ENCODE data around the gene SNUPN.

The SNUPN gene

GRCh38 chr15:75666823-75667501, 41.4 kb upstream of the SNUPN start:
- no peak for DNase-seq (ENCODE audit: low read depth, low spot score)
- Histone ChIP-seq H3K27ac (no peak overlapping the region), H3K4me3 (no peak overlapping the region), H3K9me3 (ENCODE audit: low read depth, low read length) (no peaks in the 10 kb centered on the region), H3K36me3 (ENCODE audit: insufficient read depth, low read length) (no peaks in the 10 kb centered on the region), H3K9ac (ENCODE audit: insufficient read length) (no peak overlapping the region)
- no peak for TF ChIP-seq FOXP2 (optimal IDR thresholded peaks at IDR 0.05; ENCODE audit: control extremely low read depth, extremely low read length, insufficient read depth)
- TF ChIP-seq EZH2 (IDR thresholded peaks at IDR 0.05) = no peak
- TF ChIP-seq POLR2AphosphoS5 (IDR thresholded peaks at IDR 0.05; ENCODE audit: borderline replicate concordance, low read depth, low read length) = no peak

- no peak overlapping the region for H3K4me3 ChIP-seq
- TF ChIP-seq FOXP2 (optimal IDR thresholded peaks at IDR 0.05; ENCODE audit: control extremely low read depth, extremely low read length, insufficient read depth) (no peak), EZH2 (IDR thresholded peaks at IDR 0.05) (no peak), POLR2AphosphoS5 (IDR thresholded peaks at IDR 0.05; ENCODE audit: borderline replicate concordance, low read depth, low read length) (no peak)
- H3K9ac ChIP-seq (ENCODE audit: insufficient read length) = no peak overlapping the region
- H3K9me3 ChIP-seq (ENCODE audit: low read depth, low read length) = no peaks in the 10 kb centered on the region
- DNase-seq (ENCODE audit: low read depth, low spot score) = no peak
- no peaks in the 10 kb centered on the region for H3K36me3 ChIP-seq (ENCODE audit: insufficient read depth, low read length)
- no peak overlapping the region for H3K27ac ChIP-seq
Observed at GRCh38 chr15:75663931-75664421, 38.5 kb upstream of the SNUPN start.

- H3K36me3 ChIP-seq (ENCODE audit: insufficient read depth, low read length) = no peaks in the 10 kb centered on the region
- no peaks in the 10 kb centered on the region for H3K9me3 ChIP-seq (ENCODE audit: low read depth, low read length)
- no peak overlapping the region for H3K27ac ChIP-seq
- H3K4me3 ChIP-seq = no peak overlapping the region
- no peak overlapping the region for H3K9ac ChIP-seq (ENCODE audit: insufficient read length)
- TF ChIP-seq EZH2 (IDR thresholded peaks at IDR 0.05) = no peak
- no peak for TF ChIP-seq FOXP2 (optimal IDR thresholded peaks at IDR 0.05; ENCODE audit: control extremely low read depth, extremely low read length, insufficient read depth)
- DNase-seq (ENCODE audit: low read depth, low spot score) = no peak
Observed at GRCh38 chr15:75662823-75663519, 37.4 kb upstream of the SNUPN start.

- Histone ChIP-seq H3K9ac (ENCODE audit: insufficient read length) (no peak overlapping the region), H3K36me3 (ENCODE audit: insufficient read depth, low read length) (no peaks in the 10 kb centered on the region), H3K9me3 (ENCODE audit: low read depth, low read length) (no peaks in the 10 kb centered on the region), H3K27ac (no peak overlapping the region), H3K4me3 (no peak overlapping the region)
- TF ChIP-seq FOXP2 (optimal IDR thresholded peaks at IDR 0.05; ENCODE audit: control extremely low read depth, extremely low read length, insufficient read depth) (no peak), POLR2AphosphoS5 (IDR thresholded peaks at IDR 0.05; ENCODE audit: borderline replicate concordance, low read depth, low read length) (no peak), EZH2 (IDR thresholded peaks at IDR 0.05) (no peak)
- no peak for DNase-seq (ENCODE audit: low read depth, low spot score)
Observed at GRCh38 chr15:75661756-75662140, 36.2 kb upstream of the SNUPN start.

GRCh38 chr15:75661100-75661755, 35.7 kb upstream of the SNUPN start:
- H3K4me3 ChIP-seq = no peak overlapping the region
- H3K9me3 ChIP-seq (ENCODE audit: low read depth, low read length) = no peaks in the 10 kb centered on the region
- no peaks in the 10 kb centered on the region for H3K36me3 ChIP-seq (ENCODE audit: insufficient read depth, low read length)
- H3K27ac ChIP-seq = no peak overlapping the region
- DNase-seq (ENCODE audit: low read depth, low spot score) = no peak
- TF ChIP-seq POLR2AphosphoS5 (IDR thresholded peaks at IDR 0.05; ENCODE audit: borderline replicate concordance, low read depth, low read length) (no peak), EZH2 (IDR thresholded peaks at IDR 0.05) (no peak), FOXP2 (optimal IDR thresholded peaks at IDR 0.05; ENCODE audit: control extremely low read depth, extremely low read length, insufficient read depth) (no peak)
- H3K9ac ChIP-seq (ENCODE audit: insufficient read length) = no peak overlapping the region

- Histone ChIP-seq H3K4me3 (no peak overlapping the region), H3K36me3 (ENCODE audit: insufficient read depth, low read length) (no peaks in the 10 kb centered on the region), H3K9me3 (ENCODE audit: low read depth, low read length) (no peaks in the 10 kb centered on the region), H3K27ac (no peak overlapping the region), H3K9ac (ENCODE audit: insufficient read length) (no peak overlapping the region)
- DNase-seq (ENCODE audit: low read depth, low spot score) = no peak
- TF ChIP-seq EZH2 (IDR thresholded peaks at IDR 0.05) (no peak), POLR2AphosphoS5 (IDR thresholded peaks at IDR 0.05; ENCODE audit: borderline replicate concordance, low read depth, low read length) (no peak), FOXP2 (optimal IDR thresholded peaks at IDR 0.05; ENCODE audit: control extremely low read depth, extremely low read length, insufficient read depth) (no peak)
Observed at GRCh38 chr15:75659928-75660645, 34.6 kb upstream of the SNUPN start.

- Histone ChIP-seq H3K9ac (ENCODE audit: insufficient read length) (no peak overlapping the region), H3K9me3 (ENCODE audit: low read depth, low read length) (no peaks in the 10 kb centered on the region), H3K4me3 (no peak overlapping the region), H3K36me3 (ENCODE audit: insufficient read depth, low read length) (no peaks in the 10 kb centered on the region), H3K27ac (no peak overlapping the region)
- DNase-seq (ENCODE audit: low read depth, low spot score) = no peak
- TF ChIP-seq FOXP2 (optimal IDR thresholded peaks at IDR 0.05; ENCODE audit: control extremely low read depth, extremely low read length, insufficient read depth) = no peak
- TF ChIP-seq POLR2AphosphoS5 (IDR thresholded peaks at IDR 0.05; ENCODE audit: borderline replicate concordance, low read depth, low read length) = no peak
- no peak for TF ChIP-seq EZH2 (IDR thresholded peaks at IDR 0.05)
Observed at GRCh38 chr15:75659141-75659771, 33.7 kb upstream of the SNUPN start.
